HG03432 (cell line): ENCODE measurements around the gene MPHOSPH10.
"Not testable (repeated sequence)": the region's sequence is repeated elsewhere in the genome, so short reads cannot be mapped to it uniquely, and the experiment has no call there.

ENCODE experiments used
- ATAC-seq: cut with Tn5 transposase; IDR thresholded peaks from one replicate; pipeline ENCODE4 v1.9.1; 2021; ENCODE audit warnings: mild to moderate bottlenecking, moderate library complexity; ENCODE audit not compliant: unreplicated experiment

MPHOSPH10 gene

GRCh38 chr2:71121479-71121878, 9.0 kb upstream of the MPHOSPH10 start:
- ATAC-seq: no peak

GRCh38 chr2:71122387-71123298, 7.8 kb upstream of the MPHOSPH10 start:
- no peak for ATAC-seq

- no peak for ATAC-seq
Measured at GRCh38 chr2:71125506-71126294, 4.7 kb upstream of the MPHOSPH10 start.

GRCh38 chr2:71126957-71127356, 3.5 kb upstream of the MPHOSPH10 start:
- ATAC-seq: no peak

GRCh38 chr2:71129114-71129901, 1.1 kb upstream of the MPHOSPH10 start:
- no peak for ATAC-seq

GRCh38 chr2:71129902-71130151, 607 bp upstream of the MPHOSPH10 start:
- peak; percentile 40 for ATAC-seq

GRCh38 chr2:71130905-71131244, 441 bp downstream of the MPHOSPH10 start:
- ATAC-seq: peak; percentile 17

GRCh38 chr2:71131387-71132166, 1.1 kb downstream of the MPHOSPH10 start:
- ATAC-seq: not testable (repeated sequence)

GRCh38 chr2:71133603-71134002, 3.2 kb downstream of the MPHOSPH10 start:
- ATAC-seq: no peak

- ATAC-seq: no peak
Measured at GRCh38 chr2:71136174-71136573, 5.7 kb downstream of the MPHOSPH10 start.

- ATAC-seq: no peak
Measured at GRCh38 chr2:71143782-71144181, 13.3 kb downstream of the MPHOSPH10 start.

GRCh38 chr2:71148506-71149063, 18.2 kb downstream of the MPHOSPH10 start:
- no peak for ATAC-seq

- no peak for ATAC-seq
Measured at GRCh38 chr2:71150082-71150816, 19.8 kb downstream of the MPHOSPH10 start.

- ATAC-seq: no peak
Measured at GRCh38 chr2:71151620-71152019, 21.2 kb downstream of the MPHOSPH10 start.

- ATAC-seq: no peak
Measured at GRCh38 chr2:71153585-71154224, 23.3 kb downstream of the MPHOSPH10 start.

GRCh38 chr2:71154279-71154678, 23.8 kb downstream of the MPHOSPH10 start:
- no peak for ATAC-seq

- peak; percentile 85 for ATAC-seq
Measured at GRCh38 chr2:71154798-71155197, 24.4 kb downstream of the MPHOSPH10 start.

- ATAC-seq: no peak
Measured at GRCh38 chr2:71155846-71156245, 25.4 kb downstream of the MPHOSPH10 start.

GRCh38 chr2:71156573-71156972, 26.1 kb downstream of the MPHOSPH10 start:
- ATAC-seq: no peak
